ENCODE data around the gene SH3PXD2A. TPM values are rescaled to one million over a fixed set of nuclear protein-coding genes. Genes with fewer than 3 reads are reported as not detected.

The SH3PXD2A gene
- total and polyA plus RNA-seq, 2 experiments from 2014 or later: 1.8 to 5.0 TPM

- Histone ChIP-seq H3K79me2 (replicated peaks; ENCODE audit: insufficient read depth) (no peaks in the 10 kb centered on the region), H2AFZ (no peak overlapping the region), H3K27ac (ENCODE audit: low read depth) (no peak overlapping the region), H3K4me3 (no peak overlapping the region), H4K20me1 (replicated peaks; ENCODE audit: insufficient read depth) (no peaks in the 10 kb centered on the region), H3F3A (replicated peaks; ENCODE audit: low read depth) (no peaks in the 10 kb centered on the region), H3K4me2 (no peak overlapping the region), H3K9me2 (ENCODE audit: insufficient read depth) (no peaks in the 10 kb centered on the region), H3K4me1 (ENCODE audit: insufficient read depth) (no peaks in the 10 kb centered on the region), H3K27me3 (ENCODE audit: insufficient read depth) (no peaks in the 10 kb centered on the region), H3K36me3 (ENCODE audit: insufficient read depth) (no peaks in the 10 kb centered on the region)
- DNase-seq (ENCODE audit: low spot score) (no peak), ATAC-seq (no peak)
- Mint-ChIP-seq H3K36me3 (ENCODE audit: low read depth) (no peaks in the 10 kb centered on the region), H3K4me3 (no peak overlapping the region), H3K9me3 (no peaks in the 10 kb centered on the region), H3K27ac (no peak overlapping the region), H3K4me1 (no peaks in the 10 kb centered on the region; the same call in 2 of the 3 replicates), H3K27me3 (ENCODE audit: insufficient read depth, low read depth, poor library complexity) (peaks cover 4% of the 10 kb centered on the region)
- no peak for TF ChIP-seq EZH2 (IDR thresholded peaks at IDR 0.05; ENCODE audit: low read depth, unreplicated experiment)
- no peak for TF ChIP-seq EZH2phosphoT487 (IDR thresholded peaks at IDR 0.05; ENCODE audit: unreplicated experiment)
- no peak for TF ChIP-seq CTCF (conservative IDR thresholded peaks at IDR 0.05; ENCODE audit: low read depth in 2 of 2)
- no peak for TF ChIP-seq POLR2AphosphoS5 (IDR thresholded peaks at IDR 0.05; ENCODE audit: low read depth)
- no peak for TF ChIP-seq ZNF114 (CRISPR knock-in tag; IDR thresholded peaks at IDR 0.05)
- TF ChIP-seq STAT1 (IDR thresholded peaks at IDR 0.05; ENCODE audit: unreplicated experiment): no peak
- no peak for TF ChIP-seq CREB1 (CRISPR knock-in tag; IDR thresholded peaks at IDR 0.05; ENCODE audit: low read depth)
- TF ChIP-seq NANOG (IDR thresholded peaks at IDR 0.05; ENCODE audit: borderline replicate concordance): no peak
- TF ChIP-seq, protein P1, sequence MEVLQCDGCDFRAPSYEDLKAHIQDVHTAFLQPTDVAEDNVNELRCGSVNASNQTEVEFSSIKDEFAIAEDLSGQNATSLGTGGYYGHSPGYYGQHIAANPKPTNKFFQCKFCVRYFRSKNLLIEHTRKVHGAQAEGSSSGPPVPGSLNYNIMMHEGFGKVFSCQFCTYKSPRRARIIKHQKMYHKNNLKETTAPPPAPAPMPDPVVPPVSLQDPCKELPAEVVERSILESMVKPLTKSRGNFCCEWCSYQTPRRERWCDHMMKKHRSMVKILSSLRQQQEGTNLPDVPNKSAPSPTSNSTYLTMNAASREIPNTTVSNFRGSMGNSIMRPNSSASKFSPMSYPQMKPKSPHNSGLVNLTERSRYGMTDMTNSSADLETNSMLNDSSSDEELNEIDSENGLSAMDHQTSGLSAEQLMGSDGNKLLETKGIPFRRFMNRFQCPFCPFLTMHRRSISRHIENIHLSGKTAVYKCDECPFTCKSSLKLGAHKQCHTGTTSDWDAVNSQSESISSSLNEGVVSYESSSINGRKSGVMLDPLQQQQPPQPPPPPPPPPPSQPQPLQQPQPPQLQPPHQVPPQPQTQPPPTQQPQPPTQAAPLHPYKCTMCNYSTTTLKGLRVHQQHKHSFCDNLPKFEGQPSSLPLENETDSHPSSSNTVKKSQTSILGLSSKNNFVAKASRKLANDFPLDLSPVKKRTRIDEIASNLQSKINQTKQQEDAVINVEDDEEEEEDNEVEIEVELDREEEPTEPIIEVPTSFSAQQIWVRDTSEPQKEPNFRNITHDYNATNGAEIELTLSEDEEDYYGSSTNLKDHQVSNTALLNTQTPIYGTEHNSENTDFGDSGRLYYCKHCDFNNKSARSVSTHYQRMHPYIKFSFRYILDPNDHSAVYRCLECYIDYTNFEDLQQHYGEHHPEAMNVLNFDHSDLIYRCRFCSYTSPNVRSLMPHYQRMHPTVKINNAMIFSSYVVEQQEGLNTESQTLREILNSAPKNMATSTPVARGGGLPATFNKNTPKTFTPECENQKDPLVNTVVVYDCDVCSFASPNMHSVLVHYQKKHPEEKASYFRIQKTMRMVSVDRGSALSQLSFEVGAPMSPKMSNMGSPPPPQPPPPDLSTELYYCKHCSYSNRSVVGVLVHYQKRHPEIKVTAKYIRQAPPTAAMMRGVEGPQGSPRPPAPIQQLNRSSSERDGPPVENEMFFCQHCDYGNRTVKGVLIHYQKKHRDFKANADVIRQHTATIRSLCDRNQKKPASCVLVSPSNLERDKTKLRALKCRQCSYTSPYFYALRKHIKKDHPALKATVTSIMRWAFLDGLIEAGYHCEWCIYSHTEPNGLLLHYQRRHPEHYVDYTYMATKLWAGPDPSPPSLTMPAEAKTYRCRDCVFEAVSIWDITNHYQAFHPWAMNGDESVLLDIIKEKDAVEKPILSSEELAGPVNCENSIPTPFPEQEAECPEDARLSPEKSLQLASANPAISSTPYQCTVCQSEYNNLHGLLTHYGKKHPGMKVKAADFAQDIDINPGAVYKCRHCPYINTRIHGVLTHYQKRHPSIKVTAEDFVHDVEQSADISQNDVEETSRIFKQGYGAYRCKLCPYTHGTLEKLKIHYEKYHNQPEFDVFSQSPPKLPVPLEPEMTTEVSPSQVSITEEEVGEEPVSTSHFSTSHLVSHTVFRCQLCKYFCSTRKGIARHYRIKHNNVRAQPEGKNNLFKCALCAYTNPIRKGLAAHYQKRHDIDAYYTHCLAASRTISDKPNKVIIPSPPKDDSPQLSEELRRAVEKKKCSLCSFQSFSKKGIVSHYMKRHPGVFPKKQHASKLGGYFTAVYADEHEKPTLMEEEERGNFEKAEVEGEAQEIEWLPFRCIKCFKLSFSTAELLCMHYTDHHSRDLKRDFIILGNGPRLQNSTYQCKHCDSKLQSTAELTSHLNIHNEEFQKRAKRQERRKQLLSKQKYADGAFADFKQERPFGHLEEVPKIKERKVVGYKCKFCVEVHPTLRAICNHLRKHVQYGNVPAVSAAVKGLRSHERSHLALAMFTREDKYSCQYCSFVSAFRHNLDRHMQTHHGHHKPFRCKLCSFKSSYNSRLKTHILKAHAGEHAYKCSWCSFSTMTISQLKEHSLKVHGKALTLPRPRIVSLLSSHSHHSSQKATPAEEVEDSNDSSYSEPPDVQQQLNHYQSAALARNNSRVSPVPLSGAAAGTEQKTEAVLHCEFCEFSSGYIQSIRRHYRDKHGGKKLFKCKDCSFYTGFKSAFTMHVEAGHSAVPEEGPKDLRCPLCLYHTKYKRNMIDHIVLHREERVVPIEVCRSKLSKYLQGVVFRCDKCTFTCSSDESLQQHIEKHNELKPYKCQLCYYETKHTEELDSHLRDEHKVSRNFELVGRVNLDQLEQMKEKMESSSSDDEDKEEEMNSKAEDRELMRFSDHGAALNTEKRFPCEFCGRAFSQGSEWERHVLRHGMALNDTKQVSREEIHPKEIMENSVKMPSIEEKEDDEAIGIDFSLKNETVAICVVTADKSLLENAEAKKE (CRISPR knock-in tag; IDR thresholded peaks at IDR 0.05): no peak
- TF ChIP-seq ETS1 (IDR thresholded peaks at IDR 0.05): no peak
- no peak for TF ChIP-seq ZNF331 (CRISPR knock-in tag; IDR thresholded peaks at IDR 0.05; ENCODE audit: low read depth)
- no peak for TF ChIP-seq JUNB (IDR thresholded peaks at IDR 0.05; ENCODE audit: unreplicated experiment)
- no peak for TF ChIP-seq REST (IDR thresholded peaks at IDR 0.05; ENCODE audit: unreplicated experiment)
Observed at GRCh38 chr10:103791291-103791690, 64.1 kb downstream of the SH3PXD2A start.
